Non-pigmented ciliary epithelial cell (primary cell): ENCODE measurements around the gene HECW1.
"Not testable (repeated sequence)": the region's sequence is repeated elsewhere in the genome, so short reads cannot be mapped to it uniquely, and the experiment has no call there.

ENCODE experiments used
- DNase-seq: peaks from one replicate; pipeline ENCODE4 v3.0.0-alpha.2; 2010; ENCODE audit warnings: low read depth

The HECW1 gene

GRCh38 chr7:43210539-43210938, 98.1 kb downstream of the HECW1 start:
- not testable (repeated sequence) for DNase-seq

- DNase-seq = no peak
Measured at GRCh38 chr7:43211286-43211685, 98.8 kb downstream of the HECW1 start.

GRCh38 chr7:43211693-43212092, 99.2 kb downstream of the HECW1 start:
- no peak for DNase-seq

GRCh38 chr7:43212921-43213320, 100.5 kb downstream of the HECW1 start:
- no peak for DNase-seq

GRCh38 chr7:43215061-43215460, 102.6 kb downstream of the HECW1 start:
- DNase-seq = no peak

GRCh38 chr7:43217055-43217454, 104.6 kb downstream of the HECW1 start:
- DNase-seq = no peak

GRCh38 chr7:43218901-43219300, 106.5 kb downstream of the HECW1 start:
- DNase-seq = not testable (repeated sequence)

GRCh38 chr7:43220250-43220649, 107.8 kb downstream of the HECW1 start:
- peak; percentile 62 for DNase-seq

- no peak for DNase-seq
Measured at GRCh38 chr7:43220742-43221141, 108.3 kb downstream of the HECW1 start.

GRCh38 chr7:43229801-43230200, 117.4 kb downstream of the HECW1 start:
- no peak for DNase-seq

GRCh38 chr7:43232366-43232765, 119.9 kb downstream of the HECW1 start:
- no peak for DNase-seq

- DNase-seq = no peak
Measured at GRCh38 chr7:43234073-43234472, 121.6 kb downstream of the HECW1 start.

- no peak for DNase-seq
Measured at GRCh38 chr7:43234968-43235367, 122.5 kb downstream of the HECW1 start.

GRCh38 chr7:43240565-43240964, 128.1 kb downstream of the HECW1 start:
- DNase-seq = no peak

- no peak for DNase-seq
Measured at GRCh38 chr7:43242628-43243255, 130.3 kb downstream of the HECW1 start.

- DNase-seq = no peak
Measured at GRCh38 chr7:43244232-43244631, 131.8 kb downstream of the HECW1 start.

- DNase-seq = no peak
Measured at GRCh38 chr7:43244784-43245183, 132.3 kb downstream of the HECW1 start.

- no peak for DNase-seq
Measured at GRCh38 chr7:43247757-43248156, 135.3 kb downstream of the HECW1 start.

GRCh38 chr7:43248553-43248952, 136.1 kb downstream of the HECW1 start:
- DNase-seq = no peak

- no peak for DNase-seq
Measured at GRCh38 chr7:43248961-43249822, 136.7 kb downstream of the HECW1 start.

- no peak for DNase-seq
Measured at GRCh38 chr7:43249823-43250145, 137.3 kb downstream of the HECW1 start.

- DNase-seq = peak; percentile 68
Measured at GRCh38 chr7:43260980-43261878, 148.8 kb downstream of the HECW1 start.

- no peak for DNase-seq
Measured at GRCh38 chr7:43265139-43265538, 152.7 kb downstream of the HECW1 start.
